Hepatocyte (in vitro differentiated cells): Measurements from ENCODE around the gene BHMT2. TPM values are rescaled to one million over a fixed set of nuclear protein-coding genes. Genes with fewer than 3 reads are reported as not detected.

Experiments used
- DNase-seq: peaks from one replicate; pipeline ENCODE4 v3.0.0-alpha.2; 2016; ENCODE audit warnings: low spot score
- H2AFZ ChIP-seq: fragments of 200-600 bp; sonication (generic); 2 replicates; pipeline ENCODE4 v1.6.0; 2016; ENCODE audit warnings: antibody characterized with exemption, mild to moderate bottlenecking
- H3K27ac ChIP-seq: fragments of 200-600 bp; sonication (generic); 2 replicates; pipeline ENCODE4 v1.5.1; 2016; ENCODE audit warnings: mild to moderate bottlenecking
- H3K27me3 ChIP-seq: fragments of 200-600 bp; sonication (generic); 2 replicates; pipeline ENCODE4 v1.6.1; 2016
- H3K36me3 ChIP-seq: fragments of 200-600 bp; sonication (generic); replicated peaks from 2 replicates; pipeline ENCODE4 v1.5.1; 2016; ENCODE audit warnings: low read depth; ENCODE audit not compliant: insufficient read depth
- H3K4me1 ChIP-seq: fragments of 200-600 bp; sonication (generic); 2 replicates; pipeline ENCODE4 v1.5.1; 2016; ENCODE audit warnings: mild to moderate bottlenecking, moderate library complexity; ENCODE audit not compliant: insufficient read depth
- H3K4me2 ChIP-seq: fragments of 200-600 bp; sonication (generic); 2 replicates; pipeline ENCODE4 v1.6.0; 2016
- H3K4me3 ChIP-seq: fragments of 200-600 bp; sonication (generic); 2 replicates; pipeline ENCODE4 v1.5.1; 2016; ENCODE audit warnings: mild to moderate bottlenecking
- H3K79me2 ChIP-seq: fragments of 200-600 bp; sonication (generic); 2 replicates; pipeline ENCODE4 v1.6.0; 2017; ENCODE audit warnings: mild to moderate bottlenecking
- H3K9me2 ChIP-seq: fragments of 200-600 bp; sonication (generic); replicated peaks from 2 replicates; pipeline ENCODE4 v1.6.0; 2017; ENCODE audit warnings: mild to moderate bottlenecking; ENCODE audit not compliant: insufficient read depth
- H3K9me3 ChIP-seq: fragments of 200-600 bp; sonication (generic); 2 replicates; pipeline ENCODE4 v1.5.1; 2016; ENCODE audit warnings: low read depth, mild to moderate bottlenecking
- H4K20me1 ChIP-seq: fragments of 200-600 bp; sonication (generic); 2 replicates; pipeline ENCODE4 v1.6.0; 2016; ENCODE audit warnings: mild to moderate bottlenecking; ENCODE audit not compliant: insufficient read depth, poor library complexity, severe bottlenecking
- EZH2 ChIP-seq: fragments of 200-600 bp; sonication (generic); IDR thresholded peaks from 2 replicates; pipeline ENCODE4 v1.6.1; 2016; ENCODE audit warnings: antibody characterized with exemption, mild to moderate bottlenecking, borderline replicate concordance
- EZH2phosphoT487 ChIP-seq: fragments of 200-600 bp; sonication (generic); IDR thresholded peaks from one replicate; pipeline ENCODE4 v1.6.1; 2018; ENCODE audit warnings: antibody characterized with exemption, mild to moderate bottlenecking, low read depth, moderate library complexity; ENCODE audit not compliant: unreplicated experiment, severe bottlenecking
- WGBS: methylation state at CpG from one replicate; pipeline ENCODE4 v1.1.6; 2016; ENCODE audit warnings: low lambda C conversion rate; ENCODE audit errors: missing lambda C conversion rate; 5-methylcytosine and 5-hydroxymethylcytosine counted together
- polyA plus RNA-seq: library from polyadenylated mRNA; unstranded; fragments of >200 nt; fragmentation: Nextera tagmentation; extraction: Ambion mirVana; gene quantifications from 2 replicates; pipeline ENCODE4 v1.2.1, GENCODE V29; 2016
- total RNA-seq: library from RNA; depleted of rRNA; stranded (reverse); fragments of >200 nt; gene quantifications from 2 replicates; pipeline ENCODE4 v1.2.3, GENCODE V29; 2014
- TF ChIP-seq, protein P1 (sequence below): fragments of 200-600 bp; sonication (generic); IDR thresholded peaks from 2 replicates; pipeline ENCODE4 v1.5.1; 2016; ENCODE audit warnings: antibody characterized with exemption, mild to moderate bottlenecking; ENCODE audit not compliant: poor library complexity

Gene BHMT2
- total and polyA plus RNA-seq, 2 experiments from 2014 or later, result not detected

DNA sequence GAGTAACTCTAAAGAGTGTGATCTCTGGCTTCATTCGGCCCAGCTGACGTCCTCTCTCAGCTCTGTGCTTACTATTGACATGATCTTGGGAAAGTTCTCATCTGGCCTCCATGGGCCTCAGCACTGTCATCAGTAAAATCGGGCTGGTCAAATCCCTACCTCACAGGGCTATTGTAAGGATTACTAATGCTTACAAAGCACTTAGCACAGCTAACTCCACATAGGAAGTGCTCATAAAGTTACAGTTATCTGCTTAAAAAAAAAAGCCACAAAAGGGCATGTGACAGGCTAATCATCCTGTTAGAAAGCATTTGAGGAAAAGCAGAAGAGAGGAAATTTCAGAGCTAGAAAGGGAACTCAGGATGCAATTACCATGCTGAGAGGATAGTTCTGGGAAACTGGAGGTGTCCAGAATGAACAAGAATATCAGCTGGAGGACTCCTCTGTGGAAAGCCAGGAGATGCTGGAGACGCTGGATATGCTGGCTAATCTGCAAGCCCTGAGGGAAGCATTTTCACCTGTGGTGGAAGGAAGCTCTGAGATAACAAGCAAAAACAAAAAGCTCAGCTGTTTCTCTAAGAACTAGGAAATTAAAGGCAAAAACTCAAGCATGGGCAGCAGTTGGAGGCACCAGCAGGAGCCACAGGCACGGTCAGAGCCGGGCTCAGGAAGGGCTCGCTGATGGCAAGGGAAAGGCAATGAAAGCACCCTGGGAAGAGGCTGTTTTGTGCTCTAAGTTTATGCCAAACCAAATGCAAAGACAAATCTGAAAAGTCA is 37.6 kb downstream of the BHMT2 start:
- no peaks in the 10 kb centered on the region for H3K36me3 ChIP-seq
- H3K9me3 ChIP-seq, result no peaks in the 10 kb centered on the region
- TF ChIP-seq, protein P1, sequence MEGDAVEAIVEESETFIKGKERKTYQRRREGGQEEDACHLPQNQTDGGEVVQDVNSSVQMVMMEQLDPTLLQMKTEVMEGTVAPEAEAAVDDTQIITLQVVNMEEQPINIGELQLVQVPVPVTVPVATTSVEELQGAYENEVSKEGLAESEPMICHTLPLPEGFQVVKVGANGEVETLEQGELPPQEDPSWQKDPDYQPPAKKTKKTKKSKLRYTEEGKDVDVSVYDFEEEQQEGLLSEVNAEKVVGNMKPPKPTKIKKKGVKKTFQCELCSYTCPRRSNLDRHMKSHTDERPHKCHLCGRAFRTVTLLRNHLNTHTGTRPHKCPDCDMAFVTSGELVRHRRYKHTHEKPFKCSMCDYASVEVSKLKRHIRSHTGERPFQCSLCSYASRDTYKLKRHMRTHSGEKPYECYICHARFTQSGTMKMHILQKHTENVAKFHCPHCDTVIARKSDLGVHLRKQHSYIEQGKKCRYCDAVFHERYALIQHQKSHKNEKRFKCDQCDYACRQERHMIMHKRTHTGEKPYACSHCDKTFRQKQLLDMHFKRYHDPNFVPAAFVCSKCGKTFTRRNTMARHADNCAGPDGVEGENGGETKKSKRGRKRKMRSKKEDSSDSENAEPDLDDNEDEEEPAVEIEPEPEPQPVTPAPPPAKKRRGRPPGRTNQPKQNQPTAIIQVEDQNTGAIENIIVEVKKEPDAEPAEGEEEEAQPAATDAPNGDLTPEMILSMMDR, result no peak
- TF ChIP-seq EZH2phosphoT487 (no peak), EZH2 (no peak)
- H3K4me3 ChIP-seq, result no peak overlapping the region
- H3K4me2 ChIP-seq, result no peak overlapping the region
- peak; percentile 45 for DNase-seq
- 33% methylated on average over 7 of the region's 7 CpGs for WGBS
- H3K27ac ChIP-seq, result no peak overlapping the region
- H4K20me1 ChIP-seq, result no peaks in the 10 kb centered on the region
- no peaks in the 10 kb centered on the region for H3K9me2 ChIP-seq
- H3K4me1 ChIP-seq, result peaks cover 8% of the 10 kb centered on the region
- no peaks in the 10 kb centered on the region for H3K79me2 ChIP-seq
- no peak overlapping the region for H2AFZ ChIP-seq
- H3K27me3 ChIP-seq, result peaks cover 30% of the 10 kb centered on the region

DNA sequence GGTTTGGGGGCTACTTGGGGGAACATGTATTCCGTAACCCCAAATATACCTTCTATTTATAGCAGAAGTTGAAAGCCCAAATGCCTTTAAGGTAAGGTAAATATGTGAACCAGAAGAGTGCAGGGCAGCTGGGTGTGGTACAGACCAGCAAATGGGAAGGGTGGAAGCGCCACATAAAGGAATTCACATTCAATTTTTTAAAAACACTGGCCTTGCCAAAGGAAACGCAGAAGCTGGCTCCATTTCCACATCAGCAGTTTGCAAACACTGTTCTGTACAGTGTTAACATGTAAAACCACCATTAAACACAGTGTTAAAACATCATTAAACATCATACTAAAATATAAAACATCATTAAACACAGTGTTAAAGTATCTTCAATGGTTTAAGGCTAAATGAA is 38.5 kb downstream of the BHMT2 start:
- WGBS, result 75% methylated on average over 3 of the region's 3 CpGs
- no peak overlapping the region for H3K4me3 ChIP-seq
- no peak overlapping the region for H3K4me2 ChIP-seq
- H3K36me3 ChIP-seq, result no peaks in the 10 kb centered on the region
- peaks cover 39% of the 10 kb centered on the region for H3K27me3 ChIP-seq
- no peak for TF ChIP-seq EZH2
- TF ChIP-seq EZH2phosphoT487, result no peak
- no peaks in the 10 kb centered on the region for H3K79me2 ChIP-seq
- H4K20me1 ChIP-seq, result no peaks in the 10 kb centered on the region
- H3K27ac ChIP-seq, result no peak overlapping the region
- no peak overlapping the region for H2AFZ ChIP-seq
- DNase-seq, result no peak
- H3K9me3 ChIP-seq, result no peaks in the 10 kb centered on the region
- no peaks in the 10 kb centered on the region for H3K9me2 ChIP-seq
- peaks cover 11% of the 10 kb centered on the region for H3K4me1 ChIP-seq

DNA sequence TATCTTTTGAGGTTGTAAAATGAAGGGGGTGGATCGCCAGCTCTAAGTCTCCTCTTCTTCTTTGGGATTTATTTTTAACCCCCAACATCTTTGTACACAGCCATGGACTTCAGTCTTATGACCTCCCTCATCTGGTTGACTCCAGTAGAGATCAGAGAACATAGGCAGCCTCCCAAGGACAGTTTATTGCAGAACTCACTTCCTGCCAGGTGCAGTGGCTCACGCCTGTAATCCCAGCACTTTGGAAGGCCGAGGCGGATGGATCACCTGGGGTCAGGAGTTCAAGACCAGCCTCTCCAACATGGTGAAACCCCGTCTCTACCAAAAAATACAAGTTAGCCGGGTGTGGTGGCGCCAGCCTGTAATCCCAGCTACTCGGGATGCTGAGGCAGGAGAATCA is 39.2 kb downstream of the BHMT2 start:
- H3K36me3 ChIP-seq, result no peaks in the 10 kb centered on the region
- no peaks in the 10 kb centered on the region for H4K20me1 ChIP-seq
- TF ChIP-seq EZH2 (no peak), EZH2phosphoT487 (no peak)
- TF ChIP-seq, protein P1, result no peak
- peaks cover 11% of the 10 kb centered on the region for H3K4me1 ChIP-seq
- no peak overlapping the region for H3K27ac ChIP-seq
- no peak overlapping the region for H2AFZ ChIP-seq
- WGBS, result 70% methylated on average over 8 of the region's 8 CpGs
- H3K27me3 ChIP-seq, result peaks cover 46% of the 10 kb centered on the region
- no peak for DNase-seq
- no peaks in the 10 kb centered on the region for H3K9me3 ChIP-seq
- no peaks in the 10 kb centered on the region for H3K79me2 ChIP-seq
- H3K9me2 ChIP-seq, result no peaks in the 10 kb centered on the region
- no peak overlapping the region for H3K4me2 ChIP-seq
- no peak overlapping the region for H3K4me3 ChIP-seq
